HG03460 (cell line): Measurements from ENCODE around the gene TNS3.

ENCODE experiments used
- ATAC-seq: cut with Tn5 transposase; IDR thresholded peaks from one replicate; pipeline ENCODE4 v1.9.1; 2021; ENCODE audit not compliant: unreplicated experiment

The TNS3 gene

GRCh38 chr7:47583739-47584535 is 2.0 kb upstream of the TNS3 start:
- ATAC-seq = no peak

GRCh38 chr7:47582764-47583738 is 1.1 kb upstream of the TNS3 start:
- ATAC-seq = no peak

- no peak for ATAC-seq
These were observed 490 bp downstream of the TNS3 start for GRCh38 chr7:47581438-47581803.

- ATAC-seq = no peak
These were observed 1.0 kb downstream of the TNS3 start for GRCh38 chr7:47580811-47581331.

- ATAC-seq = no peak
These were observed 1.7 kb downstream of the TNS3 start for GRCh38 chr7:47580175-47580706.

GRCh38 chr7:47579458-47579857 is 2.5 kb downstream of the TNS3 start:
- ATAC-seq = no peak

GRCh38 chr7:47578579-47579270 is 3.2 kb downstream of the TNS3 start:
- ATAC-seq = no peak

GRCh38 chr7:47577321-47577919 is 4.5 kb downstream of the TNS3 start:
- no peak for ATAC-seq

- ATAC-seq = no peak
These were observed 5.0 kb downstream of the TNS3 start for GRCh38 chr7:47576866-47577306.

- no peak for ATAC-seq
These were observed 5.7 kb downstream of the TNS3 start for GRCh38 chr7:47576031-47576865.

GRCh38 chr7:47574482-47575329 is 7.2 kb downstream of the TNS3 start:
- ATAC-seq = peak; percentile 66

GRCh38 chr7:47573758-47574481 is 8.0 kb downstream of the TNS3 start:
- no peak for ATAC-seq

GRCh38 chr7:47572939-47573757 is 8.8 kb downstream of the TNS3 start:
- ATAC-seq = no peak

GRCh38 chr7:47572094-47572445 is 9.8 kb downstream of the TNS3 start:
- ATAC-seq = no peak

- ATAC-seq = no peak
These were observed 10.4 kb downstream of the TNS3 start for GRCh38 chr7:47571331-47572093.

GRCh38 chr7:47570649-47571050 is 11.3 kb downstream of the TNS3 start:
- no peak for ATAC-seq
